ENCODE results near the gene DIDO1. TPM values are rescaled to one million over a fixed set of nuclear protein-coding genes. Genes with fewer than 3 reads are reported as not detected.

DIDO1 gene
- total and polyA plus RNA-seq, 2 of the 13 experiments (the other 11 are each of a cell fraction or from before 2014, with no cell fraction given): 75.0 to 75.1 TPM

DNA sequence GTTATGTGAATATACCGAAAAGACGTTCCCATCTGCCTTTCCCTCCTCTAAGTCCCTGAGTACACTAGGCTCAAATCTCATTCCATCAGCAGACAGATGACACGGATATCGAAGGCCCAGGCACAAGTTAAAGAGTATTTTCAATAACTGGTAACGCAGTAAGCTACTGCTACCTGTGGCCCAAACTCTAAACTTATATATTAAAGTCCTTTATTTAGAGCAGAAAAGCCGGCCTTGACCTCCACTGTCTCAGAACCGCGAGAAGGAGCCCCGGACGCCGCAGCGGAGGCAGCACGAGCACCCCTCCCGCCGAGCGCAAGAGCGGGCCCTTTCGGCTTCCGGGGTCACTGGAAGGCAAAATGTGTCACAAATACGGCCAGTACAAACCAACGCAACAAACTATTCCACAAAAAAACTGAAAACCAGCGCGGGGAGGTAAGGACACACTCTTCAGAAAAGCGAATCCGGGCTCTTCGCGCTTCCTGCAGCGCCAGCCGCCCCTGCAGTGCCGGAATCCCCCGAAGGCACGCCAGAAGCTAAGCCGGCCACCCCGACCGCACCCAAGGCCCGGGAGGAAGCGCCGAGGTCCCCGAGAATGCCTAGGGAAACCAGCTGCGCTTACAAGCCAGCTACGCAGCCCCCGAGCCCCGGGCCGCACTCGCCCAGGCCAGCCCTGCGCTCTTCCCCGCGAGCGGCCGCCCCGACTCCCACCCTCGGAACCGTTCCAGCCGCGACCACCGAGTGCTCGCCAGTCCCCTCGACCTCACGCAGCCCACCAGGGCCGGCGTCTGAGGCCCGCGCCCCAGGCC, 681 bp downstream of the DIDO1 start (continued):
- no peak; the same call in 1 of the 2 replicates for TF ChIP-seq PHF20 (CRISPR knock-in tag; IDR thresholded peaks at IDR 0.05)
- TF ChIP-seq SP4 (CRISPR knock-in tag; IDR thresholded peaks at IDR 0.05): 0 out of 2 replicates have a peak, but pooled peaks have one; percentile 56
- TF ChIP-seq ZNF280B (CRISPR knock-in tag; IDR thresholded peaks at IDR 0.05; ENCODE audit: borderline replicate concordance): no peak; the same call in 1 of the 2 replicates
- TF ChIP-seq TCF7L2 (IDR thresholded peaks at IDR 0.05; ENCODE audit: low read depth, low read length): no peak
- TF ChIP-seq ZNF260 (CRISPR knock-in tag; IDR thresholded peaks at IDR 0.05; ENCODE audit: borderline replicate concordance, low read depth): no peak
- no peak for TF ChIP-seq ZNF256 (CRISPR knock-in tag; conservative IDR thresholded peaks at IDR 0.05)
- no peak for TF ChIP-seq CBX5 (CRISPR knock-in tag; IDR thresholded peaks at IDR 0.05; ENCODE audit: borderline replicate concordance)
- no peak for TF ChIP-seq ZNF124 (CRISPR knock-in tag; IDR thresholded peaks at IDR 0.05)
- TF ChIP-seq, protein P1, sequence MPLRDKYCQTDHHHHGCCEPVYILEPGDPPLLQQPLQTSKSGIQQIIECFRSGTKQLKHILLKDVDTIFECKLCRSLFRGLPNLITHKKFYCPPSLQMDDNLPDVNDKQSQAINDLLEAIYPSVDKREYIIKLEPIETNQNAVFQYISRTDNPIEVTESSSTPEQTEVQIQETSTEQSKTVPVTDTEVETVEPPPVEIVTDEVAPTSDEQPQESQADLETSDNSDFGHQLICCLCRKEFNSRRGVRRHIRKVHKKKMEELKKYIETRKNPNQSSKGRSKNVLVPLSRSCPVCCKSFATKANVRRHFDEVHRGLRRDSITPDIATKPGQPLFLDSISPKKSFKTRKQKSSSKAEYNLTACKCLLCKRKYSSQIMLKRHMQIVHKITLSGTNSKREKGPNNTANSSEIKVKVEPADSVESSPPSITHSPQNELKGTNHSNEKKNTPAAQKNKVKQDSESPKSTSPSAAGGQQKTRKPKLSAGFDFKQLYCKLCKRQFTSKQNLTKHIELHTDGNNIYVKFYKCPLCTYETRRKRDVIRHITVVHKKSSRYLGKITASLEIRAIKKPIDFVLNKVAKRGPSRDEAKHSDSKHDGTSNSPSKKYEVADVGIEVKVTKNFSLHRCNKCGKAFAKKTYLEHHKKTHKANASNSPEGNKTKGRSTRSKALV (CRISPR knock-in tag; IDR thresholded peaks at IDR 0.05): no peak; the same call in 1 of the 2 replicates
- no peak for TF ChIP-seq NPAS2 (CRISPR knock-in tag; IDR thresholded peaks at IDR 0.05; ENCODE audit: borderline replicate concordance)
- no peak for TF ChIP-seq EZH2 (conservative IDR thresholded peaks at IDR 0.05; ENCODE audit: low read depth, low read length)
- TF ChIP-seq, protein P2, sequence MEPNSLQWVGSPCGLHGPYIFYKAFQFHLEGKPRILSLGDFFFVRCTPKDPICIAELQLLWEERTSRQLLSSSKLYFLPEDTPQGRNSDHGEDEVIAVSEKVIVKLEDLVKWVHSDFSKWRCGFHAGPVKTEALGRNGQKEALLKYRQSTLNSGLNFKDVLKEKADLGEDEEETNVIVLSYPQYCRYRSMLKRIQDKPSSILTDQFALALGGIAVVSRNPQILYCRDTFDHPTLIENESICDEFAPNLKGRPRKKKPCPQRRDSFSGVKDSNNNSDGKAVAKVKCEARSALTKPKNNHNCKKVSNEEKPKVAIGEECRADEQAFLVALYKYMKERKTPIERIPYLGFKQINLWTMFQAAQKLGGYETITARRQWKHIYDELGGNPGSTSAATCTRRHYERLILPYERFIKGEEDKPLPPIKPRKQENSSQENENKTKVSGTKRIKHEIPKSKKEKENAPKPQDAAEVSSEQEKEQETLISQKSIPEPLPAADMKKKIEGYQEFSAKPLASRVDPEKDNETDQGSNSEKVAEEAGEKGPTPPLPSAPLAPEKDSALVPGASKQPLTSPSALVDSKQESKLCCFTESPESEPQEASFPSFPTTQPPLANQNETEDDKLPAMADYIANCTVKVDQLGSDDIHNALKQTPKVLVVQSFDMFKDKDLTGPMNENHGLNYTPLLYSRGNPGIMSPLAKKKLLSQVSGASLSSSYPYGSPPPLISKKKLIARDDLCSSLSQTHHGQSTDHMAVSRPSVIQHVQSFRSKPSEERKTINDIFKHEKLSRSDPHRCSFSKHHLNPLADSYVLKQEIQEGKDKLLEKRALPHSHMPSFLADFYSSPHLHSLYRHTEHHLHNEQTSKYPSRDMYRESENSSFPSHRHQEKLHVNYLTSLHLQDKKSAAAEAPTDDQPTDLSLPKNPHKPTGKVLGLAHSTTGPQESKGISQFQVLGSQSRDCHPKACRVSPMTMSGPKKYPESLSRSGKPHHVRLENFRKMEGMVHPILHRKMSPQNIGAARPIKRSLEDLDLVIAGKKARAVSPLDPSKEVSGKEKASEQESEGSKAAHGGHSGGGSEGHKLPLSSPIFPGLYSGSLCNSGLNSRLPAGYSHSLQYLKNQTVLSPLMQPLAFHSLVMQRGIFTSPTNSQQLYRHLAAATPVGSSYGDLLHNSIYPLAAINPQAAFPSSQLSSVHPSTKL (CRISPR knock-in tag; IDR thresholded peaks at IDR 0.05): no peak
- peak; percentile 22; the same call in 1 of the 2 replicates for TF ChIP-seq MED13 (CRISPR knock-in tag; IDR thresholded peaks at IDR 0.05)
- TF ChIP-seq ZNF570 (CRISPR knock-in tag; IDR thresholded peaks at IDR 0.05; ENCODE audit: borderline replicate concordance): no peak
- TF ChIP-seq, protein P3, sequence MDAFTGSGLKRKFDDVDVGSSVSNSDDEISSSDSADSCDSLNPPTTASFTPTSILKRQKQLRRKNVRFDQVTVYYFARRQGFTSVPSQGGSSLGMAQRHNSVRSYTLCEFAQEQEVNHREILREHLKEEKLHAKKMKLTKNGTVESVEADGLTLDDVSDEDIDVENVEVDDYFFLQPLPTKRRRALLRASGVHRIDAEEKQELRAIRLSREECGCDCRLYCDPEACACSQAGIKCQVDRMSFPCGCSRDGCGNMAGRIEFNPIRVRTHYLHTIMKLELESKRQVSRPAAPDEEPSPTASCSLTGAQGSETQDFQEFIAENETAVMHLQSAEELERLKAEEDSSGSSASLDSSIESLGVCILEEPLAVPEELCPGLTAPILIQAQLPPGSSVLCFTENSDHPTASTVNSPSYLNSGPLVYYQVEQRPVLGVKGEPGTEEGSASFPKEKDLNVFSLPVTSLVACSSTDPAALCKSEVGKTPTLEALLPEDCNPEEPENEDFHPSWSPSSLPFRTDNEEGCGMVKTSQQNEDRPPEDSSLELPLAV (CRISPR knock-in tag; conservative IDR thresholded peaks at IDR 0.05; ENCODE audit: low read depth): no peak
- no peak for TF ChIP-seq ZNF44 (CRISPR knock-in tag; IDR thresholded peaks at IDR 0.05)
- TF ChIP-seq SMC3 (IDR thresholded peaks at IDR 0.05; ENCODE audit: low read length): no peak
- TF ChIP-seq ISX (CRISPR knock-in tag; conservative IDR thresholded peaks at IDR 0.05): no peak; the same call in 1 of the 2 replicates
- TF ChIP-seq RELA (CRISPR knock-in tag; IDR thresholded peaks at IDR 0.05): no peak
- peak; percentile 51 for TF ChIP-seq NR2C2 (CRISPR knock-in tag; IDR thresholded peaks at IDR 0.05; ENCODE audit: borderline replicate concordance)
- TF ChIP-seq ATRX (CRISPR knock-in tag; IDR thresholded peaks at IDR 0.05; ENCODE audit: borderline replicate concordance): no peak

All from HepG2 (cell line).